NCI-H2081 treated with DMSO at 0.1 percent for 48 hours (cell line): ENCODE results near the gene EVI5L.

ENCODE experiments used
- DNase-seq: peaks from one replicate; lab custom pipeline; 2025; lab: John Stamatoyannopoulos, UW

EVI5L gene

DNA sequence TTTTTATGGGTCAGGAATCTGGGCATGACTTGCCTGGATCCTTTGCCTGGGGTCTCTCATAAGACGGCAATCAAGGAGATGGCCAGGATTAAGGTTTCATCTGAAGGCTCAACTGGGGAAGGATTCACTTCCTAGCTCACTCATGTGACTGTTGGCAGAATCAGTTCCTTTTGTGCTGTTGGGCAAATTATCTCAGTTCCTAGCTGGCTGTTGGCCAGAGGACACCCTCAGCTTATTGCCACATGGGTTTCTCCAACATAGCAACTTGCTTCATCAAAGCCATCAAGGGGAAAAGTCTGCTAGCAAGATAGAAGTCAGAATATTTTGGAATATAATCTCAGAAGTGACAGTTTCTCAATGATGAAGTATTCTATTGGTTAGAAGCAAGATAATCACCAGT, 12.2 kb upstream of the EVI5L start:
- no peak for DNase-seq

DNA sequence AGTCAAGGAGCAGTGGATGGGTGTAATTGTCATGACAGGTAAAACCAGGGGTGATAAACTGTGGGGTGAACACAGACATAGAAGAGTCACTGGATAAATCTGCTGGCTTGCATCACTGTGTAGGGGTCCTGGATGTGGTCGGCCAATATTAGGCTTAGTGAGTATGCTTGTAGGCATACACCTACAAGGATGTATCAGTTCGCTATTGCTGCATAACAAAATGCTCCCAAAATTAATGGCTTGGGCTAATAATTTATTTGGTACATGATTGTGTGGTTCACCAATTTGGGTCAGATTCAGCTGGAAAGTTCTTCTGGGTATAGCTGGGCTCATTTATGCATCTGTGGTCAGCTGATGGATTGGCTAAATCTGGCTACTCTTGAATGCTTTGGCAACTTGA, 11.2 kb upstream of the EVI5L start:
- no peak for DNase-seq

DNA sequence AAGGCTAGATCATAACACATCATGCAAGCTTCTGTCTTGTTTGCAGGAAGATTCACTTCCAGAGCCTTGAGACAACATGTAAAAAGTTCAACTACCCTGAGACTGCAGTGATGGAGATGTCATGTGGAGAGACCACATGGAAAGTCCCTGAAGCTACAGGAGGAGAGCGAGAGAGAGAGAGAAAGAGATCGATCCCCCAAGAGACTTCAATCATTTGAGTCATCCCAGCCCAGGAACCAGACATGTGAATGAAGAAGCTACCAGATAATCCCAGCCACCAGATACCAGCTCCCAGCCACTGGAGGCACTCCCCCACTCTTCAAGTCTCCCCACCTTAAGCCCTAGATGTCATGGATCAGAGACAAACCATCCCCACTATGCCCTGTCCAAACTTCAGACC, 10.7 kb upstream of the EVI5L start:
- no peak for DNase-seq

DNA sequence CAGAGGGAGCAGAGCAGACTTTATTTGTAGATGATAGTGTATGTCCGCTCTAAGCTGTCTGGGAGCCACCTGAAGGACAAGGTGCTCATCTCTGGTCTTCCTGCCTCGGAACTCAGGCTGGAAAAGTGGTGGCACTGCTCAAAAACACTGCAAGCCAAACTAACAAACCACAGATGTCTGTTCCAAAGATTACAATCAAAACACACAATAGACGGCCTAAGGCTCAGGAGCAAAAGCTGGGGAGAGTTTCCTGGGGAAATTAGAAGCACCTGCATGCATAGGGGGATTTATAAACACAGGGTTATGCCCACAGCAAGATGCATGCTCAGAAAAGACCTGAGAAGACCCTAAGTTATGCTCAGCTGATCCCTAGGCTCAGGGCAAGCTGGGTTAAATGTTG, 9.4 kb upstream of the EVI5L start:
- DNase-seq = no peak

DNA sequence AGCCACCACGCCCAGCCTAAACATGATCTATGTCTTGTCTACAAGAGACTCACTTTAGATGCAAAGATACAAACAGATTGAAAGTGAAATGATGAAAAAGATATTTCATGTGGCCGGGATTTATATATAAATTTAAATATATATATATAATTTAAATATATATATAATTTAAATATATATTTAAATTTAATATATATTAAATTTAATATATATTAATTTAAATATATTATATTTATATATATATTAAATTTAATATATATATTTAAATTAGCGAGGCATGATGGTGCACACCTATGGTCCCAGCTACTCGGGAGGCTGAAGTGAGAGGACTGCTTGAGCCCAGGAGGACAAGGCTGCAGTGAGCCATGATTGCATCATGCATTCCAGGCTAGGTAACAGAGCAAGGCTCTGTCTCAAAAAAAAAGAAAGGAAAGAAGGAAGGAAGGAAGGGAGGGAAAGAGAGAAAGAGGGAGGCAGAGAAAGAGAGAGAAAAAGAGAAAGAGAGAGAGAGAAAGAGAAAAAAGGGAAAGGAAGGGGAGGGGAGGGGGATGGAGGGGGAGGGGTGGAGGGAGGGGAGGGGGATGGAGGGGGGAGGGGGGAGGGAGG, 7.0 kb upstream of the EVI5L start:
- no peak for DNase-seq

DNA sequence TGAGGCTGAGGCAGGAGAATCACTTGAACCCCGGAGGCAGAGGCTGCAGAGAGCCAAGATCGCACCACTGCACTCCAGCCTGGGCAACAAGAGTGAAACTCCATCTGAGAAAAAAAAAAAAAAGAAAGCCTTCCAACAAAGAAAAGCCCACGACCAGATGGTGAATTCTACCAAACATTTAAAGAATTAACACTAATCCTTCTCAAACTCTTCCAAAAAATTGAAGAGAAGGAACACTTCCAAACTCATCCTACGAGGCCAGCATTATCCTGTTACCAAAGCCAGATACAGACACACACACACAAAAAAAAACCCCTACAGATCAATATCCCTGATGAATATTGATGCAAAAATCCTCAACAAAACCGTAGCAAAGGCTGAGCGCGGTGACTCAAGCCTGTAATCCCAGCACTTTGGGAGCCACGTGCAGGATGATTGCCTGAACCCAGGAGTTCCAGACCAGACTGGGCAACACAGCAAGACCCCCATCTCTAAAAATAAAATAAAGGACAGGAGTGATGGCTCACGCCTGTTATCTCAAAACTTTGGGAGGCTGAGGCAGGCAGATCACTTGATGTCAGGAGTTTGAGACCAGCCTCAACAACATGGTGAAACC, 6.2 kb upstream of the EVI5L start:
- DNase-seq = no peak

DNA sequence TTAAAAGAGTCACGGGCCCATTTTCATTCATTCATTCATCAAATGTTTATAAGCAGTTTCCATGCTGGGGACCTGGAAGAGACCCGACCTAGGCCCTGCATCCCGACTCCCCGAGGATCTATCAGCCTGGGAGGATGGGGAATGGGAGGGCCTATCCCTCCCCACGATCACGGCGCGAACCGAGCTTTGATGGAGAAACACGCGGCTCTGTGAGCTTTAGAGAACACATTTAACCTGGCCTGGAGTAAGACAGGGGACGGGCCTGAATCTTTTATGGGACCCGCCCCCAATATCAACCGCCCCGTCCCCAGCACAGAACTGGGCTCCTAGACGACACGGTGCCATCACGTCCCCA, 875 bp upstream of the EVI5L start:
- no peak for DNase-seq

DNA sequence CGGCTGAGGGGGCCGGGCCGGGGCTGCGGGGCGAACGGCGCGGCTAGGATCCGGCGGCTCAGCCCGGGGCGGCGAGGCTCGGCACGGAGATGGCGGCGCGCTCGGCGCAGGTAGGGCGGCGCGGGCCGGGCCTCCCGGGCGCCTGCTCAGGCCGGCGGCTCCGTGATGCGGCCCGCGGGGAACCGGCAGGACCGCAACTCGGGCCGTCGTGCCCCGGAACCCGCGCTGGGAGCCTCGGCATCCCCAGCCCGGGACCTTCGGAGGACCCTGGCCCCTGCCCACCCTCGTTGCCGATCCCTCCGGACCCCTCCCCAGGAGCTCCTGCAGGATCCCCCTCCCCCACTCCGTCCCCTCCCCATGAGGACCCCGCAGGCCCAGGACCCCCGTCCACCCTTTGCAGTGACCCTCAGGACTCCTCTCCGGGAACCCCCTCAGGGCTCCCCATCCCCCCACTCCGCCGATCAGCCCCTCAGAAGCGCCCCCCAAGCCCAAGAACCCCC, 304 bp downstream of the EVI5L start:
- no peak for DNase-seq

DNA sequence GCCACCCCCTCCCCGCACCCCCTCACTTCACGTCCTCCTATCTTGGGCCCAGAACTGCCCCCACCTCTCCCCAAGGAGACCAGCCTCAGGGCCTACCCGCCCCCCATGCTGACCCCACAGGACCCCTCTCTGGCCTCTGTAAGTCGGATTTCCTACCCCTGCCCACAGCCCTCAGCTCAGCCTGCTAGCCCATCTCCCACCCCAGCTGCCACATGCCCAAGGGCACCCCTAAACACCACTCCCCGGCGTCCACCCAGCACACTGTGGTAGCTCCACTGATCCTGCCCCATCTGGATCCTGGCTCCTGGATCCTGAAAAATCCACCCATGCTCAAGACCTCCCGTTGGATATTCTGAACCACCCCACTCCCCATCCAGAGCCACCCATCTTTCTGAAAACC, 805 bp downstream of the EVI5L start:
- no peak for DNase-seq

DNA sequence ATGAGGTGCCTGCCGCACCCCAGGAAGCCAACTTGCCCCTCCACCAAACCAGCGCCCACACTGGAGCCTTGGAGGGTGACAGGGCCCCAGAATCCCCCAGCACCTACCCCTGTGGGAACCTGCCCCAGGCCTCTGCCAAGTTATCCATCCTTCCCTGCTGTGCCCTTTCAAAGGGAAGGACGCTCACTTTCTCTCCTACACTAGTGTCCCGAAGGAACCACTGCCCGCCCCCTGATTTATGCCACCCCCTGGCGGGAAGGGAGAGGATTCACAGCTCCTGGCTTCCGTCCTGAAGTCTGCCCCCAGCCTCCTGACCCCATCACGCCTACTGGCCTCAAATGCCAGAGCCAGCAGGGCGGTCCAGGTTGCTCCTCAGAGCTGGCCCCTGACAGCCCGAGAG, 1.4 kb downstream of the EVI5L start:
- no peak for DNase-seq

DNA sequence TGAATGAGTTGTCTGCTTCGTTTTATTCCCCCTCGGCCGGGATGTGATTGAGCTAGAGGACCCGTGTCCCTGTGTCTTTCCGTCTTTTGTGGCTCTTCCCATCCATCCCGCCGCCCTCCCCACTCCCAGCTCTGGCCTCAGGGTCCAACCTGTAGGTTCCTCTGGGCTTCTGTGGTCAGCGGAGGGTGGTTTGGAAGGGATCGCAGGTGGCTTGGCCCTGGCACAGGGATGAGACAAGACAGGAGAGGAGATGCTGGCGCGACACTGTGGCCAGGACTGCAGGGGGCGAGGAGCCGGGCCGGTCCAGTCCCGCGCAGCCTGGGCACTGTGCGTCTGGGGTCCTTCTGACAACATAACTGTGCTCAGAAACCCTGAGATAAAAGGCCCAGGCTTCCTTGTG, 2.0 kb downstream of the EVI5L start:
- no peak for DNase-seq

DNA sequence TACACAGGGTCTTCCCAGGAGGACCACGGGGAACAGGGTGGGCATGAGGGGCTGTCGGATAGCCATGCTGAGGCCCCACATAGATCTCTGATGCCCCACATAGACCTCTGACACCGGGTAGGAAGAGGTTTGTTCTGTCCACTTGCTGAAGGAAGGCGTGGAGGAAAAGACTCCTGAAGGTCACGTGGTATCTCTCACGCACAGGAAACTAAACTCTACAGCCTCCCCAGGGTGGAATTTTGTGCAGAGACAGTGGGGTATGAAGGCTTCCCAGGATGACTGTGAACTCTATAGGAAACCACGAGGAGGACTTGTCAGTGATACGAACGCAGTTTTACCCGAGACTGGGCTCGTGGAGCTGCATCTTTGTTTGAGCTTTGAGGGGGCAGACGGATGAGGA, 2.8 kb downstream of the EVI5L start:
- no peak for DNase-seq

DNA sequence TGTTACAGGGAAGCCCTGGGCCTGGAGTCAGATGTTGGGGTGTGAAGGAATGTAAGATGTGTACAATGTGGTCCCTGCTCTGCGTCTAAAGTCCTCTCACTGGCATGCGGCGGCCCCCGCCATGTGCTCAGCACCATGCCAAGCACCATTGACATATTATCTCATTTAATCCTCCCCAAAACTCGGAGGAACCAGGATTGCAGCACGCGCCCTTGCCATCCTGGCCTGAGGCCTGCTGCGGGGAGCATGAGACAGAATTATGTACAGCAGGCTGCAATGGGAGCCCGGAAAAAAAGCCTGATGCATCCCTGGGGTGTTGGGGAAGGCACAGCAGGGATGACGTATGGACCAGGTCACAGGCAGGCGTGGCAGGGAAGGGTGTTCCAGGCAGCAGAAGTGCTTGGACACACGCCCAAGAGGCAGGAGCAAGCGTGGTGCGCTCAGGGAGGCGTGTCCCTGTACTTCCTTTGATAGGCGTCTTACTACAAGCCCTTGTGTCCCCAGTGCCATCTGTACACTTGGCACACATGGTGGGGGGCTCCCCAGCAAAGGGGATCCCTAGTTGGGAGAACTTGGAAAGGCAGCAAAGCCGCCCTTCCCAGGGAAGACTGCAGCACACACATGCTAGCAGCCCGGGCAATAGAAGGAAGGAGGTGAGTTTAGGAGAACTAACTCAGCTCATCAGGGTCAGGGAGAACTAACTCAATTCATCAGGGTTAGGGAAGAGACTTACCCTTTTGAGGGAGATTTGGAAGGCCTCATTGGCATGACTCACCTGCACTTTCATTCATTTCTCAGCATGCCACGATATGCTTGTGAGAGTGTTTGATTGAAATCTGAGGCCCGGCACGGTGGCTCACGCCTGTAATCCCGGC, 3.4 kb downstream of the EVI5L start:
- no peak for DNase-seq

DNA sequence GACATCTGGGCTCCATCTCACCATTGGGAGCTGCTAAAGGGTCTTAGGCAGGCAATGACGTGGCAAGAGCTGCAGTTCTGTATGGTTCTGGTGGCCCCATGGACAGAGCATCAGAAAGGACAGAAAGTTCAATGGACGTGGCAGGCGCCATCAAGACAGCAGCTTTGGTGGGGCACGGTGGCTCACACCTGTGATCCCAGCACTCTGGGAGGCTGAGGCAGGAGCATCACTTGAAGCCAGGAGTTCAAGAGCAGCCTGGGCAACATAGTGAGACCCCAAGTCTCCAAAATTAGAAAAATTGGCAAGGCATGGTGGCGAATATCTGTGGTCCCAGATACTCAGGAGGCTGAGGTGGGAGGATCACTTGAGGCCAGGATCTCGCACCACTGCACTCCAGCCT, 9.5 kb downstream of the EVI5L start:
- DNase-seq = no peak

DNA sequence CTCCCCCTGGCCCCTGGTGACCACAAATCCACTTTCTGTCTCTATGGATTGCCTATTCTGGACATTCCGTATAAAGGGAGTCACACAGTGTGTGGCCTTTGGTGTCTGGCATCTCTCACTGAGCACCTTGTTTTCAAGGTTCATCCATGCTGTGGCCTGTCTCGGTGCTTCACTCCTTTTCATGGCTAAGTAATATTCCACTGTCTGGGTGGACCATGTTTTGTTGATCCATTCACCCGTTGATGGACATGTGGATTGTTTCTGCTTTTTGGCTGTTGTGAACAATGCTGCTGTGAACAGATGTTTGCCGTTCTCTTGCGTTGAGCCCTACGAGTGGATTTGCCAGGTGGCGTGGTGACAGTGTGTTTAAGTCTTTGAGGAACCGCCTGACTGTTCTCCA, 10.6 kb downstream of the EVI5L start:
- DNase-seq = no peak

DNA sequence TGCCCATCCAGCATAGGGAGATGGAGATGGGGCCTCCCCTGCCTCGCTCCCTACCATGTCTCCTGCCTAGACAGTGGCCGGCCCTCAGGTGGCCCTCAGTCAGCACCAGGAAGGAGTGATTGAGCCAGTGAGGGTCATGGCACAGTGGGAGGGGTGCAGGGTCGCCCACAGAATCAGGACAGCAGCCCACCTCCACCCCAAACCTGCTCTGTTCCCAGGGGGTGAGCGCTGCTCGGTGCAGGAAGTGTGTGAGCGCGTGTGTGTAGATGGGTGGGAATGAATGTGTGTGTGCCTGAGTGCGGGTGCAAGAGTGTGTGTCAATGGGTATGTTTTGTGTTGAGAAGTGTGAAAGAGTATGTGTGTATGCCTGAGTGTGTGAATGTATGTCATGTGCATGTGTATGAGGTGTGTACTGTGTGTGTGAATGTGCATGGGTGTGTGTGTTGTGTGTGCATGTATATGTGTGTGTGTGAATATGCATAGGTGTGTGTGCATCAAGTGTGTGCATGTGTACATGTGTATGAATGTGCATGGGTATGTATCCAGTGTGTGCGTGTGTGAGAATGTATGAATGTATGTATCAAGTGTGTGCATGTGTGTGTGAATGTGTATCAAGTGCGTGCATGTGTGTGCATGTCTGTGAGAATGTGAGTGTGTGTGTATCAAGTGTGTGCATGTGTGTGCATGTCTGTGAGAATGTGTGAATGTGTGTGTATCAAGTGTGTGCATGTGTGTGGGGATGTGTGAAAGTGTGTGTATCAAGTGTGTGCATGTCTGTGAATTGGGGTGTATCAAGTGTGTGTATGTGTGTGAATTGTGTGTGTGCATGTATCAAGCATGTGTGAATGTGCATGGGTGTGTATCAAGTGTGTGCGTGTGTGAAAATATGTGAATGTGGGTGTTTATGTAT, 12.0 kb downstream of the EVI5L start:
- no peak for DNase-seq

DNA sequence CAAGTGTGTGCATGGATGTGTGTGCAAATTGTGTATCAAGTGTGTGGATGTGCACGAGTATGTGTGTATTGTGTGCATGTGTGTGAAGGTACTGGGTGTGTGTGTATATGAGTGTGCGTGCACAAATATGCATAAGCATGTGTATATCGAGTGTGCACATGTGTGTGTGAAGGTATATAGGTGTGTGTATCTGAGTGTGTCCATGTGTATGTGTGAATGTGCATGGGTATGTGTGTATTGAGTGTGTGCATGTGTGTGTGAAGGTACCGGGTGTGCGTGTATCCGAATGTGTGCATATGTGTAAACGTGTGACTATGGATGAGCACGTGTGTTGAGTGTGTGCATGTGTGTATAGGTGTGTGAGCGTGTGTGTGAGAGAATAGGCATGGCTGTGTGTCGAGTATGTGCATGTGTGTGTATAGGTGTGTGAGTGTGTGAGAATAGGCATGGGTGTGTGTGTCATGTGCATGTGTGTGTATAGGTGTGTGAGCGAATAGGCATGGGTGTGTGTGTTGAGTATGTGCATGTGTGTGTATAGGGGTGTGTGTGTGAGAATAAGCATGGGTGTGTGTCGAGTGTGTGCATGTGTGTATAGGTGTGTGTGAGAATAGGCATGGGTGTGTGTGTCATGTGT, 12.8 kb downstream of the EVI5L start:
- no peak for DNase-seq

DNA sequence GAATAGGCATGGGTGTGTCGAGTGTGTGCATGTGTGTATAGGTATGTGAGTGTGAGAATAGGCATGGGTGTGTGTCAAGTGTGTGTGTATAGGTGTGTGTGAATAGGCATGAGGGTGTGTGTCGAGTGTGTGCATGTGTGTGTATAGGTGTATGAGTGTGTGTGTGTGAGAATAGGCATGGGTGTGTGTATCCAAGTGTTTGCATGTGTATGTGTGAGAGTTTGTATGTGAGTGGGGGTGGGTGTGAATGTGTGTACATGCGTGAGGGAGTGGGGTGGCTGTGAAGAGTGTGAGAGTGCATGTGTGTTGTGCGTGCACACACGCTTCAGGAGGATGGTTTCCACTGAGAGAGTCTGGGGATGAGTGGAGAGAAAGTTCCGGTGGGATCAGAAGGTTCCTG, 13.5 kb downstream of the EVI5L start:
- DNase-seq = no peak

DNA sequence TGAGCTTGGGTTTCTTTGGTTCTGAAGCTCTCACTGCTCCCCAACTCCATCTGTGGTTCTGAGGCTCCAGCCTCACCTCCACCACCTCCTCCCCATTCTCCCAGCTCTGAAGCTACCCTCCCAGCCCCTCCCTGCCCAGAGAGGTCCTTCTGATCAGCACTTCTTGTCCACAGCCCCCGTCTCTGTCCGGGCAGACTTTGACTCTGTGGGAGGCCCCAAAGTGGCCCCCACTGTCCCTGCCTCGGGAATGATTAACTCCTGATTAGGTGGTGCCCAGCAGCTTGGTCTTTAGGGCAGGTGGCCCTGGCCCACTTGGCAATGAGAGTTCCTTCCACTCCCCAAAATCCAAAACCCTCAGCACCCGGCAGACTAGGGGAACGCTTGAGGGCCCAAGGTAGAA, 14.4 kb downstream of the EVI5L start:
- no peak for DNase-seq

DNA sequence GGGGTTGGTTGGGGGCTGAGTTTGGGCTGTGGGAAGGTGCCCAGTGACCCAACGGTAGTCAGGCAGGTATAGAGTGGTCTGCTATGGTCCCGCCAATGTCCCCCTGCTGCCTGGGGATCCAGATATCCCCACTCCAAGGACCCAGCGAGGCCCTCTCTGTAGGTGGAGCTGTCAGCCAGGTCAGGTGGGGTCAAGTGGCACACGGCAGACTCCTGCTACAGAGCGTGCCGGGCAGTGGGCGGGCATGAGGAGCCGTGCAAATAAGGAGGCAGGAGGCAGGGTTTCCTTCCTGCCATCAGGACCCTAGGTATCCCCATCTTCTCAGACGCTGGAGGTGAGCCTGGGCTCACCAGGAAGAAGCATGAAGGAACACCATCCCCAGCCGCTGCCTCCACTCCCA, 14.9 kb downstream of the EVI5L start:
- DNase-seq = no peak

DNA sequence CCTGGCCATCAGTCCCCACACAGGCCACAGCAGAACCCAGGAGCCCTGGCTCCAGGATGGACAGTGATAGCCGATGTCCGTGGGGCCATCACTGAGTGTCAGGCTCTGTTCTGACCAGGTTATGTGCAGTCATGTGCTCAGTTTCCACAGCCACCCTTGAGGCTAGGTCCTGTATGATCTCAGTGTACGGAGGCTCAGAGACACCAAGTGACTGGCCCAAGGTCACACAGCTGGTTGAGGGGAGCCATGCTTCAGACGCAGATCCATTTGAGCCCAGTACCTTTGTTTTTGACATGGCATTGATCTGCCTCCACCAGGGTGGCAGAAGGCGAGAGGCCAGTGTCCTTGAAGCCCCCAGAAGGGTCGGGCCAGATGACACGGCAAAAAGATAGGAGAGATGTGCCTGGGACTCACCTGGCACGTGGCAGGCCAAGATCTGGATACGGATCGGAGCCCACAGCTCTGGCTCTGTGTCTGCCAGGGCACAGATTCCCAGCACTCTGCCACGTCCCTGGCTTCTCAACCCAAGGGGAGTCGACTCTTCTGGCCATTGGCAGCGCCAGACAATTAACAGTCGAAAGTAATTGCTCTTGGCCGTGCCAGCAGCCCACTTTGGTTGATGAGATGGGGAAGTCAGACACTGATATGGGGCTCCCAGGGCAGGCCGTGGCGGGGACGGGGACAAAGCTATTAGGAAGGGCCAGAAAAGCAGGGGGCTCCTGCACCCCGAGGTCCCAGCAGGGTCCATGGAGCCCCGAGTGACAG, 15.6 kb downstream of the EVI5L start:
- DNase-seq = no peak
